Stimulated activated CD4-positive, alpha-beta T cell treated with anti-CD3 and anti-CD28 coated beads, Interleukin-15, amount 100 ng/mL, for 1 hour (primary cell): ENCODE results near the gene MEGF6.

Source experiments
- DNase-seq, 2 donors: peaks; one replicate each; pipeline ENCODE4 v3.0.0-alpha.2; 2020; ENCODE audit warnings: low read depth in 1 of 2, low spot score in 1 of 2

The MEGF6 gene

GRCh38 chr1:3475839-3476573, 135.3 kb downstream of the MEGF6 start:
- DNase-seq, result no peak

- no peak for DNase-seq
Measured at GRCh38 chr1:3474421-3474820, 136.9 kb downstream of the MEGF6 start.

GRCh38 chr1:3474016-3474415, 137.3 kb downstream of the MEGF6 start:
- no peak for DNase-seq

- no peak for DNase-seq
Measured at GRCh38 chr1:3473381-3473844, 137.9 kb downstream of the MEGF6 start.

GRCh38 chr1:3472906-3473305, 138.4 kb downstream of the MEGF6 start:
- DNase-seq, result no peak

- DNase-seq, result no peak
Measured at GRCh38 chr1:3472088-3472850, 139.0 kb downstream of the MEGF6 start.

GRCh38 chr1:3471356-3472087, 139.8 kb downstream of the MEGF6 start:
- DNase-seq, result no peak

GRCh38 chr1:3470650-3471355, 140.5 kb downstream of the MEGF6 start:
- no peak for DNase-seq

- DNase-seq, result no peak
Measured at GRCh38 chr1:3469849-3470649, 141.3 kb downstream of the MEGF6 start.

GRCh38 chr1:3469104-3469848, 142.0 kb downstream of the MEGF6 start:
- no peak for DNase-seq

GRCh38 chr1:3468236-3469103, 142.8 kb downstream of the MEGF6 start:
- DNase-seq, result no peak

- DNase-seq, result no peak
Measured at GRCh38 chr1:3467096-3468036, 143.9 kb downstream of the MEGF6 start.

GRCh38 chr1:3466366-3467075, 144.8 kb downstream of the MEGF6 start:
- no peak for DNase-seq

GRCh38 chr1:3465935-3466321, 145.4 kb downstream of the MEGF6 start:
- no peak for DNase-seq

- DNase-seq, result no peak
Measured at GRCh38 chr1:3465091-3465934, 146.0 kb downstream of the MEGF6 start.

- no peak for DNase-seq
Measured at GRCh38 chr1:3464649-3465025, 146.7 kb downstream of the MEGF6 start.
